Neural crest cell (in vitro differentiated cells): Measurements from ENCODE around the gene PTGES3. TPM values are rescaled to one million over a fixed set of nuclear protein-coding genes. Genes with fewer than 3 reads are reported as not detected.
"Not testable (repeated sequence)": the region's sequence is repeated elsewhere in the genome, so short reads cannot be mapped to it uniquely, and the experiment has no call there.

ENCODE experiments used
- DNase-seq: peaks from one replicate; pipeline ENCODE4 v3.0.0; 2021; ENCODE audit warnings: low read depth, mixed read lengths, low spot score
- H3K27ac Mint-ChIP-seq: one replicate; pipeline ENCODE4 v1.8.0; 2021; ENCODE audit warnings: mild to moderate bottlenecking, mixed read lengths; ENCODE audit not compliant: unreplicated experiment
- H3K27me3 Mint-ChIP-seq: 2 replicates; pipeline ENCODE4 v1.8.0; 2021; ENCODE audit warnings: low read depth, mild to moderate bottlenecking, mixed read lengths
- H3K36me3 Mint-ChIP-seq: 2 replicates; pipeline ENCODE4 v1.8.0; 2021; ENCODE audit warnings: low read depth, mild to moderate bottlenecking, mixed read lengths
- H3K4me1 Mint-ChIP-seq: 2 replicates; pipeline ENCODE4 v1.8.0; 2021; ENCODE audit warnings: mixed read lengths
- H3K4me3 Mint-ChIP-seq: one replicate; pipeline ENCODE4 v1.8.0; 2021; ENCODE audit warnings: mild to moderate bottlenecking, mixed read lengths
- H3K9me3 Mint-ChIP-seq: 2 replicates; pipeline ENCODE4 v1.8.0; 2021; ENCODE audit warnings: mixed read lengths
- total RNA-seq: library from RNA; stranded (reverse); gene quantifications from 2 replicates; pipeline ENCODE4 v1.2.1, GENCODE V29; 2021
- TF ChIP-seq, protein P1 (sequence below): fragments of 200-600 bp; sonication (generic); conservative IDR thresholded peaks from 2 replicates; pipeline ENCODE4 v1.5.0; 2021; ENCODE audit warnings: antibody characterized with exemption, mild to moderate bottlenecking

Gene PTGES3
- total RNA-seq, 1 donor from 2014 or later, result 282 TPM

DNA sequence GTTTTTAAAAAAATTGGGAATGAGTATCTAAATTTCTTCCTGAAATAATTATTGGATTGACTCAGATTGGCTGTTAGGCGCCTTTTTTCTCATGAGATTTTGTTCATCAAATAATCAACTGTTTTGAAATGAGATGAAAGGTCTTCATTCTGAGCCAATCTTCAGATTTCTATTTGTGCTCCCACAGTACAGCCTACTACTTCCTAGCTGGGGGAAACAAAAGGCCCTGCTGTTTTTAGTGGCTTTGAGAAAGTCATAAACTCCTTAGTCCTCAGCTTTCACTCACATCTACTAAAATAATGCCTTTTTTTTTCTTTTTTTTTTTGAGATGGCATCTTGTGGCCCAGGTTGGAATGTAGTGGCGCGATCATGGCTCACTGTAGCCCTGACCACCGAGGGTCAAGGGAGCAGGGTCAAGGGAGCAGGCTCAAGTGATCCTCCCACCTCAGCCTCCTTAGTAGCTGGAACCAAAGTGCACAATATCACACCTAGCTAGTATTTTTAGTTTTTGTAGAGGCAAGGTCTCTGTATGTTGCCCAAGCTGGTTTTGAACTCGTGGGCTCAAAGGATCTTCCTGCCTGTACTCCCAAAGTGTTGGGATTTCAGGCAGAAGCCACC is 21.8 kb upstream of the PTGES3 start:
- DNase-seq, result no peak
- TF ChIP-seq, protein P1, sequence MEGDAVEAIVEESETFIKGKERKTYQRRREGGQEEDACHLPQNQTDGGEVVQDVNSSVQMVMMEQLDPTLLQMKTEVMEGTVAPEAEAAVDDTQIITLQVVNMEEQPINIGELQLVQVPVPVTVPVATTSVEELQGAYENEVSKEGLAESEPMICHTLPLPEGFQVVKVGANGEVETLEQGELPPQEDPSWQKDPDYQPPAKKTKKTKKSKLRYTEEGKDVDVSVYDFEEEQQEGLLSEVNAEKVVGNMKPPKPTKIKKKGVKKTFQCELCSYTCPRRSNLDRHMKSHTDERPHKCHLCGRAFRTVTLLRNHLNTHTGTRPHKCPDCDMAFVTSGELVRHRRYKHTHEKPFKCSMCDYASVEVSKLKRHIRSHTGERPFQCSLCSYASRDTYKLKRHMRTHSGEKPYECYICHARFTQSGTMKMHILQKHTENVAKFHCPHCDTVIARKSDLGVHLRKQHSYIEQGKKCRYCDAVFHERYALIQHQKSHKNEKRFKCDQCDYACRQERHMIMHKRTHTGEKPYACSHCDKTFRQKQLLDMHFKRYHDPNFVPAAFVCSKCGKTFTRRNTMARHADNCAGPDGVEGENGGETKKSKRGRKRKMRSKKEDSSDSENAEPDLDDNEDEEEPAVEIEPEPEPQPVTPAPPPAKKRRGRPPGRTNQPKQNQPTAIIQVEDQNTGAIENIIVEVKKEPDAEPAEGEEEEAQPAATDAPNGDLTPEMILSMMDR, result no peak
- Mint-ChIP-seq H3K4me3 (no peak overlapping the region), H3K4me1 (peaks cover 6% of the 10 kb centered on the region), H3K27ac (no peak overlapping the region), H3K36me3 (peaks cover 23% of the 10 kb centered on the region), H3K27me3 (no peaks in the 10 kb centered on the region), H3K9me3 (no peaks in the 10 kb centered on the region)

DNA sequence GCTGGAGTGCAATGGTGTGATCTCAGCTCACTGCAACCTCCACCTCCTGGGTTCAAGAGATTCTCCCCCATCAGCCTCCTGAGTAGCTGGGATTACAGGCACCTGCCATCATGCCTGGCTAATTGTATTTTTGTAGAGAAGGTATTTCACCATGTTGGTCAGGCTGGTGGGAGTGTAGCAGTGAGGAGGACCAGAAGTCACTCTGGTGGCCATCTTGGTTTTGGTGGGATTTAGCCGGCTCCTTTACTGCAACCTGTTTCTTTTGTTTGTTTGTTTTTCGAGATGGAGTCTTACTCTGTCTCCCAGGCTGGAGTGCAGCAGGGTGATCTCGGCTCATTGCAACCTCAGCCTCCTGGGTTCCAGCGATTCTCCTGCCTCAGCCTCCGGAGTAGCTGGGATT is 16.4 kb upstream of the PTGES3 start:
- H3K36me3 Mint-ChIP-seq, H3K4me3 Mint-ChIP-seq, H3K4me1 Mint-ChIP-seq, H3K27me3 Mint-ChIP-seq, H3K9me3 Mint-ChIP-seq, DNase-seq, H3K27ac Mint-ChIP-seq: not testable (repeated sequence)

DNA sequence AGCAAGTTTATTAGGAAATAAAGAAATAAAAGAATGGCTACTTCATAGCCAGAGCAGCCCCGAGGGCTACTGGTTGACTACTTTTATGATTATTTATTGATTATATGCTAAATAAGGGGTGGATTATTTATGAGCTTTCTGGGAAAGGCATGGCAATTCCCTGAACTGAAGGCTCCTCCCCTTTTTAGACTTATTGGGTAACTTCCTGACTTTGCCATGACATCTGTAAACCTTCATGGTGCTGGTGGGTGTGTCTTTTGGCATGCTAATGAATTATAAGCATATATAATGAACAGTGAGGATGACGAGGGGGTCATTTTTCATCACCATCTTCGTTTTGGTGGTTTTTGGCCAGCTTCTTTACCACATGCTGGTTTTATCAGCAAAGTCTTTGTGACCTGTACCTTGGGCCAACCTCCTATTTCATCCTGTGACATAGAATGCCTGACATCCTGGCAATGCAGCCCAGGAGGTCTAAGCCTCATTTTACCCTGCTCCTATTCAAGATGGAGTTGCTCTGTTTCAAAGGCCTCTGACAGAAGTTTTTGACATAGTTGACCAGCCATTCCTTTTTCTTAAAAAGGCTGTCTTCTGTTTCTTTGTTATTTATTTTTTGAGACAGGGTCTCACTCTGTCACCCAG is 11.1 kb upstream of the PTGES3 start:
- no peak for DNase-seq
- H3K4me3 Mint-ChIP-seq, result no peak overlapping the region
- H3K27ac Mint-ChIP-seq, result no peak overlapping the region
- H3K36me3 Mint-ChIP-seq, result no peaks in the 10 kb centered on the region
- no peaks in the 10 kb centered on the region for H3K27me3 Mint-ChIP-seq
- TF ChIP-seq, protein P1, result no peak
- H3K9me3 Mint-ChIP-seq, result no peaks in the 10 kb centered on the region
- H3K4me1 Mint-ChIP-seq, result peaks cover 10% of the 10 kb centered on the region

DNA sequence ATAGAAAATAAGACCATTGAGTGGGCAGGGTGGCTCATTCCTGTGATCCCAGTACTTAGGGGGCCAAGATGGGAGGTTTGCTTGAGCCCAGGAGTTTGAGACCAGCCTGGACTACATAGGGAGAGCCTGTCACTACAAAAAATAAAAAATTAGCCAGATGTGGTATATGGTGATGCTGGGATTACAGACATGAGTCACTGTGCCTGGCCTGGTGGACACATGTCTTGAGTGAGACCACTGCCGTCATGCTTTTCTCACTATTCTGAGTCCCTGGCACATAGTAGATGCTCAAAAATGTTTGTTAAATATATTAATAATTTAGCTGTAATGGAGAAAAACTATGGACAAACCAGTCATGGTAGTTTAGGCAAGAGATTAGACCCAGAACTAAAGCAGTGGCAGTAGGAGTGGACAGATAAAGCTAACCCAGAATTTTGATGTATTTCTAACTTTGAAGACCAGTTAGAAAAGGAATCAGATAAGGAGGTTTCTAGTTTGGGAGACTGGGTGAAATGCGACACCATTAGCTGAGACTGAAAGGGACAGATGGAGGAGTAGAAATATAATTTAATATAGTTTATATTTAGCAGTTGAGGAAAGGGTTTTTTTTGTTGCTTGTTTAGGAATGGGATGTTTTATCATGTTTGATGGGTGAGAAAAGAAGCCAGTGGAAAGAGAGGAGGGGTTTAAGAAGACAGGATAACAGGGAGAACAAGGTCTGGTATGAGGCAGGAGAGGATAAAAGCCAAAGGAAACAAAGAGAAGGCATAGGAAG is 7.4 kb upstream of the PTGES3 start:
- no peak overlapping the region for H3K27ac Mint-ChIP-seq
- H3K9me3 Mint-ChIP-seq, result no peaks in the 10 kb centered on the region
- H3K36me3 Mint-ChIP-seq, result no peaks in the 10 kb centered on the region
- no peaks in the 10 kb centered on the region for H3K27me3 Mint-ChIP-seq
- TF ChIP-seq, protein P1, result no peak
- no peak overlapping the region for H3K4me3 Mint-ChIP-seq
- H3K4me1 Mint-ChIP-seq, result peaks cover 6% of the 10 kb centered on the region
- DNase-seq, result no peak

DNA sequence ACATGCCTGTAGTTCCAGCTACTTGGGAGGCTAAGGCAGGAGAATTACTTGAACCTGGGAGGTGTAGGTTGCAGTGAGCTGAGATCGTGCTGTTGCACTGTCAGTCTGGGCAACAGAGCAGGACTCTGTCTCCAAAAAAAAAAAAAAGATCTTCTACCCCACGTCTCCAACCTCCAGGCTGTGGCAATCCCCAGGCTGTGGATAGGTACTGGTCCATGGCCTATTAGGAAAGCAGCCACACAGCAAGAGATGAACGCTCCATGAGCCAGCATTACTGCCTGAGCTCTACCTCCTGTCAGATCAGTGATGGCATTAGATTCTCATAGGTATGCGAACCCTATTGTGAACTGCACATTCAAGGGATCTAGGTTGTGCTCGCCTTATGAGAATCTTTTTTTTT is 6.1 kb upstream of the PTGES3 start:
- Mint-ChIP-seq H3K27ac (no peak overlapping the region), H3K4me3 (no peak overlapping the region), H3K27me3 (no peaks in the 10 kb centered on the region), H3K36me3 (no peaks in the 10 kb centered on the region), H3K9me3 (no peaks in the 10 kb centered on the region), H3K4me1 (peaks cover 5% of the 10 kb centered on the region)
- TF ChIP-seq, protein P1, result no peak
- no peak for DNase-seq

DNA sequence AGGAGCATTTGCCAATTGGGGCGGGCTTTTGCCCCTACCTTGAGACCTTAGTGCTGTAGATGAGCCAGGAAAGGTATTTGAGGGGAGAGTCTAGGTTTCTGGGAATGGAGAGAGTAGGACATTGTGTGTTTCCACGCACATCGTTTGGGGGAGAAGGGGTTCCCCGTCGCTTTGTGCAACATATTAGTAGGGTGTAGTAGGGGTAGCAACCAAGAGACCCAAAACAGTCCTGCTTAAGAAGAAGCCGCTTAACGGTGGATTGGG is 694 bp upstream of the PTGES3 start:
- DNase-seq, result no peak
- peak overlapping the region; percentile 100 for H3K4me3 Mint-ChIP-seq
- peaks cover 2% of the 10 kb centered on the region for H3K27me3 Mint-ChIP-seq
- peak overlapping the region; percentile 94 for H3K27ac Mint-ChIP-seq
- peaks cover 31% of the 10 kb centered on the region for H3K4me1 Mint-ChIP-seq
- peaks cover 19% of the 10 kb centered on the region for H3K36me3 Mint-ChIP-seq
- TF ChIP-seq, protein P1, result no peak
- H3K9me3 Mint-ChIP-seq, result no peaks in the 10 kb centered on the region
